Panc1 (cell line): ENCODE results near the gene FLACC1. TPM values are rescaled to one million over a fixed set of nuclear protein-coding genes. Genes with fewer than 3 reads are reported as not detected.

Experiments used
- ATAC-seq: fragments of 200-7000 bp; cut with Tn5 transposase; 2 replicates; pipeline ENCODE4 v1.9.1; 2020; ENCODE audit warnings: mild to moderate bottlenecking, moderate library complexity
- BruUV-seq: library from RNA; stranded (reverse); fragments of 400-500 nt; replicated peaks from 2 replicates; lab custom pipeline; 2021; lab: Mats Ljungman, UMichigan
- CTCF ChIA-PET: fragments of 300-600 bp; sonication (Branson Sonifier 250); formaldehyde crosslinking; loops from one replicate; lab custom pipeline; 2022; ENCODE audit warnings: antibody characterized with exemption; lab: Charles Lee
- POLR2A ChIA-PET: fragments of 300-600 bp; sonication (Branson Sonifier 250); formaldehyde crosslinking; loops from one replicate; lab custom pipeline; 2022; ENCODE audit warnings: antibody characterized with exemption; lab: Charles Lee
- DNase-seq: peaks from one replicate; pipeline ENCODE4 v3.0.0-alpha.2; 2010; ENCODE audit warnings: low read depth, low spot score
- H3K27ac ChIP-seq: 2 replicates; pipeline ENCODE4 v1.5.1; 2011; ENCODE audit warnings: mild to moderate bottlenecking, low read length, inconsistent platforms
- H3K27me3 ChIP-seq: fragments of 200-500 bp; sonication (Bioruptor generic); 2 replicates; pipeline ENCODE4 v1.6.0; 2014; ENCODE audit warnings: low read length, inconsistent platforms; ENCODE audit not compliant: control insufficient read depth, insufficient read depth
- H3K36me3 ChIP-seq: fragments of 200-500 bp; sonication (Bioruptor generic); 2 replicates; pipeline ENCODE4 v1.5.1; 2014; ENCODE audit warnings: inconsistent platforms, mild to moderate bottlenecking, low read length, moderate library complexity; ENCODE audit not compliant: control insufficient read depth, insufficient read depth
- H3K4me1 ChIP-seq: 2 replicates; pipeline ENCODE4 v1.5.1; 2011; ENCODE audit warnings: inconsistent platforms, mild to moderate bottlenecking, low read length, moderate library complexity; ENCODE audit not compliant: control insufficient read depth, insufficient read depth
- H3K4me3 ChIP-seq, 2 experiments: 2 replicates each; pipeline ENCODE4 v1.5.1; 2011 to 2012; ENCODE audit warnings: low read depth in 2 of 2, low read length in 2 of 2, mild to moderate bottlenecking in 2 of 2, inconsistent platforms in 1 of 2, moderate library complexity in 1 of 2
- H3K9me3 ChIP-seq: fragments of 200-500 bp; sonication (Bioruptor generic); 2 replicates; pipeline ENCODE4 v1.5.1; 2014; ENCODE audit warnings: low read depth, mild to moderate bottlenecking, inconsistent platforms, low read length, moderate library complexity; ENCODE audit not compliant: control insufficient read depth, insufficient read depth
- CTCF ChIP-seq: fragments of 450-650 bp; IDR thresholded peaks from 2 replicates; pipeline ENCODE4 v1.5.1; 2017; ENCODE audit warnings: mild to moderate bottlenecking
- POLR2AphosphoS5 ChIP-seq: IDR thresholded peaks from 2 replicates; pipeline ENCODE4 v1.6.1; 2012; ENCODE audit warnings: mild to moderate bottlenecking, low read depth, low read length, moderate library complexity
- REST ChIP-seq, 2 experiments: IDR thresholded peaks; 2 replicates each; pipeline ENCODE4 v1.6.1; 2011 to 2012; ENCODE audit warnings: low read depth in 2 of 2, control low read depth in 1 of 2, low read length in 1 of 2, mild to moderate bottlenecking in 1 of 2, moderate library complexity in 1 of 2; ENCODE audit not compliant: insufficient read depth in 1 of 2
- SIN3A ChIP-seq: IDR thresholded peaks from 2 replicates; pipeline ENCODE4 v1.6.1; 2012; ENCODE audit warnings: low read depth, mild to moderate bottlenecking, low read length, moderate library complexity, borderline replicate concordance; ENCODE audit not compliant: insufficient read depth
- TCF7L2 ChIP-seq: IDR thresholded peaks from 2 replicates; pipeline ENCODE4 v1.6.1; 2011; ENCODE audit warnings: mild to moderate bottlenecking, low read depth, low read length, inconsistent platforms
- in situ Hi-C: cut with HindIII; loops from 2 replicates; pipeline ENCODE4 v1.10.0; 2016; ENCODE audit warnings: low sequenced_read_pairs, low pct_unique_long_range_greater_than_20kb
- intact Hi-C: fragments of 100-400 bp; cut with micrococcal nuclease; formaldehyde crosslinking; loops from one replicate; pipeline ENCODE4 v1.10.0; 2022; ENCODE audit not compliant: unreplicated experiment
- total RNA-seq: library from RNA; stranded (reverse); gene quantifications from one replicate; pipeline ENCODE4 v1.2.1, GENCODE V29; 2021; ENCODE audit not compliant: unreplicated experiment

Gene FLACC1
- total RNA-seq, 1 experiment from 2014 or later = 0.39 TPM

- ATAC-seq = no peak
- H3K4me3 ChIP-seq = no peak overlapping the region
- no peak overlapping the region for H3K27ac ChIP-seq
- no TSS peak for BruUV-seq
- H3K36me3 ChIP-seq = no peaks in the 10 kb centered on the region; the same call in 1 of the 2 replicates
- H3K27me3 ChIP-seq = no peaks in the 10 kb centered on the region
- TF ChIP-seq REST (IDR thresholded peaks at IDR 0.05; ENCODE audit: insufficient read depth in 1 of 2, low read depth in 2 of 2, low read length in 1 of 2) (no peak), CTCF (no peak), POLR2AphosphoS5 (no peak), TCF7L2 (no peak), SIN3A (no peak)
- ChIA-PET CTCF (no interaction called here), POLR2A (no interaction called here)
- in situ Hi-C loops = no loop called here
- H3K9me3 ChIP-seq = no peaks in the 10 kb centered on the region
- intact Hi-C loops = no loop called here
- H3K4me1 ChIP-seq = no peaks in the 10 kb centered on the region
- no peak for DNase-seq
Measured at GRCh38 chr2:201396595-201396994, 39.5 kb upstream of the FLACC1 start.

GRCh38 chr2:201383136-201383535, 26.0 kb upstream of the FLACC1 start:
- Histone ChIP-seq H3K4me1 (no peaks in the 10 kb centered on the region), H3K4me3 (no peak overlapping the region), H3K9me3 (no peaks in the 10 kb centered on the region), H3K36me3 (peaks cover 15% of the 10 kb centered on the region), H3K27me3 (no peaks in the 10 kb centered on the region), H3K27ac (no peak overlapping the region)
- ATAC-seq = no peak
- ChIA-PET CTCF (no interaction called here), POLR2A (no interaction called here)
- intact Hi-C loops = no loop called here
- BruUV-seq = no TSS peak
- no peak for DNase-seq
- in situ Hi-C loops = no loop called here
- TF ChIP-seq TCF7L2 (no peak), SIN3A (no peak), REST (IDR thresholded peaks at IDR 0.05; ENCODE audit: insufficient read depth in 1 of 2, low read depth in 2 of 2, low read length in 1 of 2) (no peak), CTCF (no peak), POLR2AphosphoS5 (no peak)
